HG03064 (cell line): Measurements from ENCODE around the gene VEGFD.

ENCODE experiments used
- ATAC-seq: cut with Tn5 transposase; IDR thresholded peaks from one replicate; pipeline ENCODE4 v1.9.1; 2021; ENCODE audit warnings: low read depth; ENCODE audit not compliant: unreplicated experiment

The VEGFD gene, protein sequence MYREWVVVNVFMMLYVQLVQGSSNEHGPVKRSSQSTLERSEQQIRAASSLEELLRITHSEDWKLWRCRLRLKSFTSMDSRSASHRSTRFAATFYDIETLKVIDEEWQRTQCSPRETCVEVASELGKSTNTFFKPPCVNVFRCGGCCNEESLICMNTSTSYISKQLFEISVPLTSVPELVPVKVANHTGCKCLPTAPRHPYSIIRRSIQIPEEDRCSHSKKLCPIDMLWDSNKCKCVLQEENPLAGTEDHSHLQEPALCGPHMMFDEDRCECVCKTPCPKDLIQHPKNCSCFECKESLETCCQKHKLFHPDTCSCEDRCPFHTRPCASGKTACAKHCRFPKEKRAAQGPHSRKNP

DNA sequence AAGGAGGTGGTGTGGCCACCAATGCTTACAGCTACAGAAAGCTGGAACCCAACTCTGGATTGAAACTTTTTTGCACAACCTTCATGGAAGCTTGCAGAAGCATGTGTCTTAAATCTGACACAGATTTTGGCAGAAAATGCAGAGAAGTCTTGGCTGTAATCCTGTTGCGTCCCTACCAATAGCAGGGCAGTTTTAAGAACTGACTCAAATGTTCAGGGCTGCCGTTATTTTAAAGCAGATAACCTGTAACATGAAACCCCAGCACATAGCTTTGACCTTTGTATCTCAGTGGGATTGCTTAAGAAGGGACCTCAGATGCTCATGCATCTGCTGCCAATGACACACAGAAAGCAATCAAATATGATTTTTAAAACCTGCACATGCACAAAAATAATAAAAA, at the start of gene VEGFD:
TSS of gene VEGFD (minus strand) at position 110 of the 400 bp plus-strand sequence. CDS start 467 bp downstream, outside the sequence.
- no peak for ATAC-seq

DNA sequence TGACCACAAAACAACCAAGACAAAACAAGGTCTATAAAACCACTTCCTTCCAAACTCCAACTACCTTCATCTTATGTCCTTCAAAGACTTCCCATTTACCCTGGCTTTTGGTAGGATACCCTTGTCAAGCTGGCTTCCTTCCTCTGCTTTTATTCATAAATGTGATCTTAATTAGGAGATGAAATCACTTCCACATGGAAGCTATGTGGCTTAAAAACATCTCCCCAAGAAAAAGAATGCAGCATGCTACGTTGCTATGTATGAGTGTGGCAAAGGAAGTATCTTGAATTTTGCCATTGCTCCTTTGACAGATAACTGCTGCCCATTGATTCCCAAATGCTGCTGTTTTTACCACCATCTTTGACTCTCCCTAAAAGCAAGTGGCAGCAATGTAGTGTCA, 46.4 kb upstream of the VEGFD start:
- no peak for ATAC-seq

DNA sequence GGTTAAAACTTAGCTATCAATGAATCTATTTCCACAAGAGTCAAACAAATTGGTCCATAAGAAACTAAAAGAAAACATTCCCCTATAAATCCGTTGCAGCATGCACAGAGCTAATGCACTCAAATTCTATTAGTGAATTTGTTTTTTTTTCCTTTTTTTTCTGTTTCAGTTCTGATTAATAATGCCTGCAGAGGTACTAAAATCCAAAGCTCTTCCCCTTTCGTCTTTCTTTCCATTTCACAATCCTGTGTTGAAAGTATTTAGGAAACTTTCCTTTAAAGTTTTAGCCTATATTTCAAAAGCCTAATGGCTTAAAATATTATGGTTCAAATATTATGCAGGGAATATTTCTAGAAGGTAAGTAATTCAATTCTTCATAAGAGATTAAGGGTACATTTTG, 45.9 kb upstream of the VEGFD start:
- ATAC-seq = no peak

DNA sequence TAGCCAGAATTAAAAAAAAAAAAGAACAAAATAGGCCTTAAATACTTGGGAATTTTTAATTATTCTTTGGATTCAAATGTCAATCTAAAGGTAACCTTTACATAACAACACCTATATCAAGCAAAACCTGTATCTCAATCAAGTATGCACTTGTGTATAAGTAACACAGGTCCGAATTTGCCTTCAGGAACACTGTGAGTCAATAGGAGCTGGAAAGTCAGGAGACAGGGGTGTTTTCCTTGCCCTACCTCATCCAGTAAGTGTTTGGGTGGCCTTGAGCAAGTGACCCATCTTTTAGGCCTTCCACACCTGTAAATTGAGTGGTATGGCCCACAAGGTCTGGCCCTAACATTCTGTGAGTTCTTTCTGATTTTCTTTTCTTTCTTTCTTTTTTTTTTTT, 40.8 kb upstream of the VEGFD start:
- ATAC-seq = no peak

DNA sequence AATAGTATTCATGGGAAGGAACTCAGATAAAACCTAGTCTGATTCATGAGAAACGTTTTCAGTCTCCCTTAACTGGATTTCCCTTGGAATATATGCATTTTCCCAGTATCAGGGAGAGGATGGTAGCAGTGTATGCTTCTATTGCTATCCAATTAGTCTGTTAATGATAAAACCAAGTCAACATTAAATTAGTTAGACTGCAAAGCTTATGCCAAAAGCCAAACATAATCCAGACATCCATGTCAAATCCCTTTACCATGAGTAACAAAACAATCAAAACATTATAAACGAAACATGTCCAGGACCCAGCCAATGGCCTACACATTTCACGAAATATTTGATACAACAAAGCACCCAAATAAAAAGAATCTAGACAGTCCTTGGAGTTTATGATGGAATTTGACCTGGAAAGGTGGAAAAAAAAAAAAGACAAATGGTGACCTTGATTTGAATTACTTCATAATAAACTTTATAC, 34.5 kb upstream of the VEGFD start:
- ATAC-seq = no peak

DNA sequence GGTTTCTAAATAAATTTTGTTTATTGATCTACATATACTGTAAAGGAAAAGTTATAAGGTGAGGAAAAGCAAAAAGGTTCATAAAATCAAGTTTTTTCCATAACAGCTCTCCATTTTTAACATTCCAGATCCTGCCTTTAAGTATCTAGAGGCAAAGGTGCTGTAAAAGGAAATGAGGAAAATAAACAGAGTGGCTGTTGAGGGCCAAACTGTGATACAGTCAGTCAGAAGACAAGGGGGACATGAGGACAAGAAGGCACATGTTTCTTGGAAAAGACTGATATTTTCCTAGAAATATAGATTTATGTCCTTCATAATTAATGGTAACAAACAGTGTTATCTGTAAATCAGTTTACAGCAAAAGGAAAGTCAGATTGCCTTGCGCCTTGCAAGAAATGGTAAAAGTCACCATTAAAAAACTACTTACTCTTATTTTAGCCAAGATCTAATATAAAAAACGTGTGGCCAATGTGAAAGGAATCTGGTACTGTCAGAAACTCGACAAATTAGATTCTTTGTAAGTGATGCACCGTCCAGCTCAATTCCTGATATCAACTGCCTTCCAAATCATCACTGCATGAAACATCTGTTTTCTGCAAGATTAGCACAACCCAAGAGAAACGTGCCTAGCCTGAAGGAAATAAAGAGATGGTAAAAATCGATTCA, 34.0 kb upstream of the VEGFD start:
- ATAC-seq = no peak

DNA sequence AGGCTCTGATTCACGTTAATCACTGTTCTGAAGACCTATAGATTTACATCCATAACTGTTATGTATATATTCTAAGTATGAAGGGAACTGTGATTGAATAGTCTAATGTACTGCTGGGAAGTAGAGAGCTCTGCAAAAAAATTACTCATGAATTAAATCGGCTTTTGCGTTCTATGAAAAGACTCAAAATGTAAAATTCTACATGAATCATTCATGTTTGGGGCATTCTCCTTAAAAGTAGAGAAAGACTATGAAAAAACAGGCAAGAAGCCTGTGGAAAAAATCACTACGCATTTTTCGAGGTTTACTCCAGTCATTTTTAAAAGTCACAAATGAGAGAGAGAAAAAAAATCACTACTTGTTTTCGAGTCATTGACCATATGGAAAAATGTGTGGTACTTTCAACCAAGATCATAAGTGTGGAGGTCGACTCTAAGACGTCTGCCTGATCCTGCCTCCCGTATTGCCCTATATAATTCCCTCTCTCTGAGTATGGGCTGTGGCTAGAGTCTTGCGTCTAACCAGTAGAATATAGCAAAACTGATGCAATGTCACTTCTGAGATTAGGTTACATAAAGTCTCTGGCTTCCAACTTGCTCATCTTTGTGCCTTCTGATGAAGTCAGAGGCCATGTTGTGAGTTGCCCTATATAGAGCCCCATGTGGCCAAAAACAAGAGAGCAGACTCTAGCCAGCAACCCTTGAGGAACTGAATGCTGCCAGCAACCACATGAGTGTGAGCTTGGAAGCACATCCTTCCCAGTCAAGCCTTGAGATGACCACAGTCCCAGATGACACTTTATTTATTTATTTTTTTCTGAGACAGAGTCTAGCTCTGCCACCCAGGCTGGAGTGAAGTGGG, 32.1 kb upstream of the VEGFD start:
- no peak for ATAC-seq

DNA sequence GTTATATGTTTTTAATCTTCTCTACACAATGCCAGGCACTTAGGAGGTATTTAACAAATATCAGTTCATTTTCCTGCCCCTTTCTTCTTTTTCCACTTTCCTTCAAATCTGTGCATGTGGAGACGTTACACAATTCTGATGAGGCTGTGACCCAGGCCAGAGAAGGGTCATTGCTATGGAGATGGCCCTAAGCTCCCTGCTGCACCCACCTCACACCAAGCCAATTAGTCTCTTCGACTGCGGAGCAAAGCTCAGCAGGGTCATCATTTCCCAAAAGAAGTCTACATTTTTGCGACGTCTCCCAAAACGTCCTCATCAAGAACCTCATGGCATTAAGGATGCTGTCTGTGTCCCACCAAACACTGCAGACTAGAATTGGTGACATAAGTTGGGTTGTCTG, 28.9 kb upstream of the VEGFD start:
- no peak for ATAC-seq

DNA sequence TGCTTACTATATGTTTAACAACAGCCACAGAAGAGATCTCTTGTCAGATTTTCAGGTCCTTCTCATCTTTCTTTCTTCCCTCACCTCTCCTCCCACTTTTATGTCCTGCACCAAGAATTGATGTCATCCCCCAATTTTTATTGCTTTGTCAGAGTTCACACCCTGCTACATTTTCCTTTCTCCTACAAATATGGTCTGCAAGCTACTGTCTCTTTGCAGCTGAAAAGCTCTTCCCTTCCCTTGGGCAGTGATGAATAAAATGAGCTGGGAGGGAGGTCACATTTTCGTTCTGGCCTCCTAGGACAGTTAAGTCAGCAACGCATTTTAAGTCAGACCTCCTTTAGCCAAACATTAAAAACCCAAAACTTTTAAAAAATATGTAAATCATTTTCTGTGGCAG, 26.7 kb upstream of the VEGFD start:
- no peak for ATAC-seq

DNA sequence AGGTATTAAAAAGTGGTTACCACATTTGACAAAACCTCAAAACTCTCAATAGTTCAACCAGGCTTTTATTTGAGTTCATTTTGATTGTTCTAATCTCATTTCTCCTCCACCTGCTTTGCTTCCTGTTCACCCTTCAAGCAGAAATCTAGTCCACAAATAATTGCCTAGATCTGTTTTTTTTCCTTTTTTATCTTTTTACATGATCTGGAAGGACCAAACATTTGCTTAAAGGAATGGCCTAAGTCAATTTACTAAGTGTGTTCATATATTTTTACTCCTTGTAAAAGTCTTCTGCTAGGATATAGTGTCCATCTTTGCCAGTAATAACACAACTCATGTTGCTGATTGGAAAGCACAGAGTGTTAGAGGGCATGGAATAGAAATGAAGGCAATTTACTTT, 26.2 kb upstream of the VEGFD start:
- ATAC-seq = no peak

DNA sequence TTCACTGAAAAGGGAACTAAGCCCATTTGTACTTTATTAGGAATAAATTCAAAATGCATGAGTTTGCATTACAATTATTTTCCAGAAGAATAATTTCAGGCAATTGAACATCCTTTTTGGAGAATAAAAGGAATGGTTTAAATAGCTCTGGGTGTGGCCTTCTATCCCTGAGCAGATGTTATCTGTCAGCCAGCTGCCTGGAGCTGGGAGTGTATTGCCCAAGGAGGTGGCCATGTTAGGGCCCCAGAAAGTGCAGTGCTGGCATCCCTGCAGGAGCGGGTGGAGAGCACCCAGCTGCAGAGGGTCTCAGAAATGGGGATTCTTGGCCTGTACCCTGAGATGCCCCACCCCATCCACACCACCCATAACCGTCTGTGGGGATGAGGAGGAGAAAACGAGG, 21.6 kb upstream of the VEGFD start:
- ATAC-seq = no peak

DNA sequence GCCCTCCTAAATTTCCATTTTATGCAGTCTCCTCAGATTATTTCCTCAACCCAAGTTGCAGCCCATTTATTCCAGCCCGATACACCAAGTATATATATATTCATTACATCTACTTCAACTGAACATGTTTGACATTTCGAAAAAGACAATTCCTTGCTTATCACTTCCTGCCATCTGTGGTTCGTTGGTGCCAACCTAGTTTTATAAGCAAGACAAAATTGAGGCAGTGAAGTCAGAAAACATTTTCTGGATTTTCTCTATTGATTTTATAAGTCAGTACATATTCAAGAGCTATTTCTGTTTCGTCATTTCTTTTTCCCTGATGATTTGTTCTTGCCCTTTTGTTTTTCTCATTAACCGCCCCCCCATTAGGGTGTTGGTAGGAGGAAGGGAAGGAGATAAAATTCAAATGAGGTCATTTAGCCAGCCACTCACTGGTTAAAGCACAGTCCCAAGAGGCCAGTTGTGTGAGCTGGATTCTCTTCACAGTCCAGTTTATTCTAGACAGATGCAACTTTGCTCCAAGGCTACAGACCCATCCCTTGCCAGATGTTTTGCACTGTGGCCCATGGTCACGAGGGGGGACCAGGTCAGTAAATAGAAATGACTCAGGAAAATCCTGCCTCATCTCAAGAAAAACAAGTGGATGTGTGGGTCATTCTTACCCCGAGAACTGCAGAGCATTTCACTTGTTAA, 20.3 kb upstream of the VEGFD start:
- ATAC-seq = no peak

DNA sequence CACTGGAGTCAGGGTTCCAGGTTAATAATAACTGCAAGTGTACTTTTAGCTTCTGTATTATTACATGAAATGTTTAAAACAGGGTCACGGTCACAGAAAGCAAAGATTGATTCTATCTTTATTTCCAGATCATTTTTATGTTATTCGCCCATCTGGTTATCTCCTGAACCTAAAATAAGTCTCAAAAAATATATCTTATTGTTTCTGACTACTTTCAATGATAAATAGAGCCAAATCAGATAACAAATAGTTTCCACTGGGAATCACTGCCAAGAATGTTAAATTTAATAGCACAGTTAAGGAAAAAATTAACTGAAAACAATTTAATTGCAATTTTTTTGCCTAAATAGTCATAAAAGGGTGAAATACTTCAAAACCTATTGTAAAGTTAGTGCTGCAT, 17.2 kb upstream of the VEGFD start:
- ATAC-seq = no peak

DNA sequence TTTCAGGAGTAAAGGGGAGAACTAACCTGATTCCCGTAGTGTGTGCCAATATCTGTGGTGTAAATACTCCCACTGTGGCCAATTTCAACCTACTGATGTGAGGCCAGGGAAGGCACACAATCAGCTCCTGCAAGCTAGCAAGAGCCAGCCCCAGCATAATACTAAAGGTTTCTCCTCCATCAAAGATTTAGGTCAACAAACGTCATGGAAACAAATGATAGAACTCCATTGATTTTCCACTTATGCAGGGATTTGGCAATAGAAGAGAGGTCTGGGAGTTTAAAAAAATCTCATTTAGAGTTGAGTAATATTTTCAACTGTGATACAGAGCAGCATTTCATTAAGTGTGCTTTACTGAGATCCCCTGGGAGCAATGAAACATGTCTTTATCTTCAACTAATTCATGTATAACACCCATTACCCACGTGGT, 15.8 kb upstream of the VEGFD start:
- no peak for ATAC-seq

DNA sequence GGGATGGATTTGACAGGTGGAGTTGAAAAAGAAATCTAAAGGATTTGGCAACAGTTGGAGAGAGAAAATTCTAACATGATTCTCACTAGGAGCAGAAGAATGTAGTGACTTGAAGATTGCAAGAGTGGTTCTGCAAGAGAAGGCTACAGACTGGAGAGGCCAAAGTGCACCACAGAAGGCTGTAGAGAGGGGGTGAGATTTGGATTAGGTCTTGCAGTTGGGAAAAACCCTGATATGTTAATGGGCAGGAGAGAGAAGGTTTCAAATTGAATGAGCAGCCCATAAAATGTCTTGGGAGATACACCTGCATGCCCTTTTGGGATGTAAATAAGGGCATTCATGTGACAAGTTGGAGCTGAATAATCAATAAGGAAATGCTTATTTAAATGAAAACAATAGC, 14.7 kb upstream of the VEGFD start:
- ATAC-seq = no peak

DNA sequence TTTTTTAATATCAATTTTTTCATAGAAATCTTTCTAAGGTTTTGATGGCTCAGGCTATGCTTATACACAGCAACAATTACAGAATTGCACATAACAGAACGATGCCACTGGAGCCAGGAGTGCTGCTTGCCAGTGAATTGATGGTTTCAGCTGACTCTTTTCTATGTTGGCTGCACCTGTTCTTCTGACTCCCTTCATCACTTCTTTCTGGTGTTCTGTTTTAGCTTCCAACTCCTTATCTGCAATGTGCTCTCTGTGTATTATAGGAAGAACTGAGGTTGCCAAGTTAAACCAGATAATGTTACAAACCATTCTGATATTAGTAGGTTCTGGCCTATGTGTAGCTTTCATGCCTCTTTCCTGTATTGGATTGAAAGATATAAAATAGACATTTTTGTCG, 11.6 kb upstream of the VEGFD start:
- no peak for ATAC-seq

DNA sequence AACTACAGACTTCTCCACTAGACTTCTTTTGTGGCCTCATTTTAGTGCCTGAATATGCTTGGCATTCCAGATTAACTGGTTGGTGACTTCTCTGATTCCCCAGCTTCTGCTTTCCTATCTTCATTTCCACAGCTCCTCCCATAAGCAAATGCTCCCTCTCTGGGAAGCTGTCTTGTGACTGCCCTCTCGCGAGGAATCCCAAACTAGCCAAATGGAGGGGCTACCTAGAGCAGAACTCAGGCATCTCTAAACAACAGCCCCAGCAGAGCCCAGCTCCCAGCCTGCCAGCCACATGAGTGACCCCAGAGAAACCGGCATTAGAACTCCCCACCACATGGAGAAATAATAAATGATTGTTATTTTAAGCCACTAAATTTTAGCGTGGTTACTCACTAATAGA, 7.6 kb upstream of the VEGFD start:
- no peak for ATAC-seq

DNA sequence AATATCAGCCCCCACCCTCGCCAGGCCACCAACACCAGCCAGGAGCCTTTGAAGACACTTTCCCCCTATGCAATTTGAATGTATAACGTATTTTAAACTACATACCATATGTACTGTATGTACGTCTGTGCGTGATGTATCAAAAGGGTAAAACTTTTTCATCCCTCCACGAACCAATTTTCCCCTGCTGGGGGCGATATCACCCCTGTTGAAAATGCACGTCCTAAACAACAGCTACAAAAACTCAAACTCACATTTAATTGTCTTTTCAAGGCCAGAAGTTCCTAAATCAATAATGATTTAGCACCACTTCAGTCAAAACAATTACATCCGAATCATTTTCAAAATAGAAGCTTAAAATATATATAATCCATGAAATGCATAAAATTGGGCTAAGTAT, 1.4 kb downstream of the VEGFD start:
- ATAC-seq = no peak

DNA sequence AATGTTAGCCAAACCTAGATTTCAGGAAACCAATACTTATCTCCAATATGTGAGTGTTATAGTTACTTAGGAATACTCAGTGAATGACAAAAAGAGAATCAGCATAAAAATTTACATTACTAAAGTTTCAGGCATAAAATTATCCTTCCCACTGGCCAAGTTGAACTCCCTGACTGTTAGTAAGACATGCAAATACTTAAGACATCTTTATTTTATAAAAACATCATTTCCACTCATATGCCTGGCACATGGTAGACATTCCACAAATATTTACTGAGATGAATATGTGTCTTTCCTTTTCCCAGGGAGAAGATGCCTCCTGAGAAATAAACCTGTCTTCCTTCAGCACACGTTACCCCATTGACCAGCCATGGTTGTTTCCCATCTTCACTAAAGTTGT, 7.3 kb downstream of the VEGFD start:
- no peak for ATAC-seq

DNA sequence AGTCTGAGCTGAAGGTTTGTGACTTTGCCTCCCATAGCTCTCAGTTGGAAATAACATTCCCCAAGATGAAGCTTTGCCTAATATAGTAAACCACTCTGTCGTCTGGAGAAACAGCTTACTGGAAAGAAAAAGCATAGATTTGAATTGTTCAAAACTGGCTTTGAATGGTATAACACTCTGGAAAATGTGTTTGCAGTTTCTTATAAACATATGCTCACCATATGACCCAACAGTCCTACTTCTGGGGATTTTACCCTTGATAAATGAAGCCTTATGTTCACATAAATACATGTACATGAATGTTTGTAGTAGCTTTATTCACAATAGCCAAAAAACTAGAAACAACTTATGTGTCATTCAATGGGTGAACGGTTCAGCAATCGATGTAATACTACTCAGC, 10.2 kb downstream of the VEGFD start:
- no peak for ATAC-seq
